Osteocyte (in vitro differentiated cells): ENCODE measurements around the gene SH3GLB1. TPM values are rescaled to one million over a fixed set of nuclear protein-coding genes. Genes with fewer than 3 reads are reported as not detected.

Experiments used
- DNase-seq: peaks from one replicate; pipeline ENCODE4 v3.0.0; 2021; ENCODE audit warnings: mixed read lengths; ENCODE audit not compliant: unreplicated experiment; ENCODE audit errors: extremely low spot score
- H3K27ac Mint-ChIP-seq: one replicate; pipeline ENCODE4 v1.8.0; 2021; ENCODE audit warnings: mild to moderate bottlenecking, mixed read lengths; ENCODE audit not compliant: unreplicated experiment
- H3K27me3 Mint-ChIP-seq: one replicate; pipeline ENCODE4 v1.8.0; 2021; ENCODE audit warnings: mixed read lengths; ENCODE audit not compliant: unreplicated experiment
- H3K36me3 Mint-ChIP-seq: one replicate; pipeline ENCODE4 v1.8.0; 2021; ENCODE audit warnings: mixed read lengths; ENCODE audit not compliant: unreplicated experiment
- H3K4me1 Mint-ChIP-seq: one replicate; pipeline ENCODE4 v1.8.0; 2021; ENCODE audit warnings: mixed read lengths; ENCODE audit not compliant: unreplicated experiment
- H3K4me3 Mint-ChIP-seq: one replicate; pipeline ENCODE4 v1.8.0; 2021; ENCODE audit warnings: mild to moderate bottlenecking, moderate library complexity, mixed read lengths; ENCODE audit not compliant: unreplicated experiment
- H3K9me3 Mint-ChIP-seq: one replicate; pipeline ENCODE4 v1.8.0; 2021; ENCODE audit warnings: mixed read lengths; ENCODE audit not compliant: unreplicated experiment
- CTCF ChIP-seq: fragments of 200-600 bp; sonication (generic); IDR thresholded peaks from 2 replicates; pipeline ENCODE4 v1.5.0; 2021; ENCODE audit warnings: antibody characterized with exemption, mild to moderate bottlenecking, moderate library complexity
- total RNA-seq: library from RNA; stranded (reverse); gene quantifications from 2 replicates; pipeline ENCODE4 v1.2.1, GENCODE V29; 2021

Gene SH3GLB1
- total RNA-seq, 1 donor from 2014 or later, result 80.5 TPM

GRCh38 chr1:86775395-86775794, 71.0 kb downstream of the SH3GLB1 start:
- H3K27ac Mint-ChIP-seq, result peak overlapping the region; percentile 89
- peaks cover 23% of the 10 kb centered on the region for H3K4me1 Mint-ChIP-seq
- H3K9me3 Mint-ChIP-seq, result no peaks in the 10 kb centered on the region
- no peak overlapping the region for H3K4me3 Mint-ChIP-seq
- no peaks in the 10 kb centered on the region for H3K36me3 Mint-ChIP-seq
- TF ChIP-seq CTCF, result no peak
- H3K27me3 Mint-ChIP-seq, result no peaks in the 10 kb centered on the region
- DNase-seq, result no peak

GRCh38 chr1:86776108-86776507, 71.7 kb downstream of the SH3GLB1 start:
- no peak for TF ChIP-seq CTCF
- Mint-ChIP-seq H3K9me3 (no peaks in the 10 kb centered on the region), H3K4me3 (no peak overlapping the region), H3K27me3 (no peaks in the 10 kb centered on the region), H3K27ac (no peak overlapping the region), H3K4me1 (peaks cover 23% of the 10 kb centered on the region), H3K36me3 (no peaks in the 10 kb centered on the region)
- DNase-seq, result no peak

- peaks cover 7% of the 10 kb centered on the region for H3K9me3 Mint-ChIP-seq
- no peaks in the 10 kb centered on the region for H3K27me3 Mint-ChIP-seq
- H3K4me1 Mint-ChIP-seq, result peaks cover 15% of the 10 kb centered on the region
- no peak for DNase-seq
- H3K4me3 Mint-ChIP-seq, result no peak overlapping the region
- H3K36me3 Mint-ChIP-seq, result no peaks in the 10 kb centered on the region
- no peak overlapping the region for H3K27ac Mint-ChIP-seq
- no peak for TF ChIP-seq CTCF
Observed at GRCh38 chr1:86778569-86779239, 74.3 kb downstream of the SH3GLB1 start.

GRCh38 chr1:86779308-86780191, 75.2 kb downstream of the SH3GLB1 start:
- Mint-ChIP-seq H3K27ac (no peak overlapping the region), H3K27me3 (no peaks in the 10 kb centered on the region), H3K9me3 (peaks cover 14% of the 10 kb centered on the region), H3K36me3 (no peaks in the 10 kb centered on the region), H3K4me1 (peaks cover 7% of the 10 kb centered on the region), H3K4me3 (no peak overlapping the region)
- no peak for DNase-seq
- TF ChIP-seq CTCF, result no peak

GRCh38 chr1:86782482-86782881, 78.1 kb downstream of the SH3GLB1 start:
- Mint-ChIP-seq H3K27me3 (no peaks in the 10 kb centered on the region), H3K27ac (no peak overlapping the region), H3K4me1 (no peaks in the 10 kb centered on the region), H3K4me3 (no peak overlapping the region), H3K36me3 (no peaks in the 10 kb centered on the region), H3K9me3 (peaks cover 24% of the 10 kb centered on the region)
- TF ChIP-seq CTCF, result no peak
- no peak for DNase-seq
